Retinal pigment epithelial cell (primary cell): ENCODE measurements around the gene LRP3.

ENCODE experiments used
- DNase-seq: peaks from one replicate; pipeline ENCODE4 v3.0.0-alpha.2; 2010; ENCODE audit warnings: low read depth
- H3K4me3 ChIP-seq: 2 replicates; pipeline ENCODE4 v1.5.1; 2011; ENCODE audit warnings: mild to moderate bottlenecking, low read length, control low read depth, moderate library complexity
- TF ChIP-seq, protein P1 (sequence below): conservative IDR thresholded peaks from 2 replicates; pipeline ENCODE4 v1.5.1; 2011; ENCODE audit warnings: low read depth, low read length, control low read depth, inconsistent platforms

LRP3 gene

GRCh38 chr19:33256261-33256660, 62.1 kb downstream of the LRP3 start:
- TF ChIP-seq, protein P1, sequence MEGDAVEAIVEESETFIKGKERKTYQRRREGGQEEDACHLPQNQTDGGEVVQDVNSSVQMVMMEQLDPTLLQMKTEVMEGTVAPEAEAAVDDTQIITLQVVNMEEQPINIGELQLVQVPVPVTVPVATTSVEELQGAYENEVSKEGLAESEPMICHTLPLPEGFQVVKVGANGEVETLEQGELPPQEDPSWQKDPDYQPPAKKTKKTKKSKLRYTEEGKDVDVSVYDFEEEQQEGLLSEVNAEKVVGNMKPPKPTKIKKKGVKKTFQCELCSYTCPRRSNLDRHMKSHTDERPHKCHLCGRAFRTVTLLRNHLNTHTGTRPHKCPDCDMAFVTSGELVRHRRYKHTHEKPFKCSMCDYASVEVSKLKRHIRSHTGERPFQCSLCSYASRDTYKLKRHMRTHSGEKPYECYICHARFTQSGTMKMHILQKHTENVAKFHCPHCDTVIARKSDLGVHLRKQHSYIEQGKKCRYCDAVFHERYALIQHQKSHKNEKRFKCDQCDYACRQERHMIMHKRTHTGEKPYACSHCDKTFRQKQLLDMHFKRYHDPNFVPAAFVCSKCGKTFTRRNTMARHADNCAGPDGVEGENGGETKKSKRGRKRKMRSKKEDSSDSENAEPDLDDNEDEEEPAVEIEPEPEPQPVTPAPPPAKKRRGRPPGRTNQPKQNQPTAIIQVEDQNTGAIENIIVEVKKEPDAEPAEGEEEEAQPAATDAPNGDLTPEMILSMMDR = no peak
- no peak overlapping the region for H3K4me3 ChIP-seq
- no peak for DNase-seq

GRCh38 chr19:33257828-33258227, 63.7 kb downstream of the LRP3 start:
- no peak overlapping the region for H3K4me3 ChIP-seq
- no peak for DNase-seq
- TF ChIP-seq, protein P1 = no peak
